Loucy (cell line): ENCODE data around the gene EIF1B.

Source experiments
- CTCF ChIP-seq: fragments of 200-600 bp; sonication (generic); conservative IDR thresholded peaks from 2 replicates; pipeline ENCODE4 v1.5.1; 2014; ENCODE audit warnings: mild to moderate bottlenecking, antibody characterized with exemption, low read length
- EZH2phosphoT487 ChIP-seq: fragments of 200-600 bp; IDR thresholded peaks from 2 replicates; pipeline ENCODE4 v1.6.1; 2018; ENCODE audit warnings: antibody characterized with exemption, mild to moderate bottlenecking, moderate library complexity, borderline replicate concordance

- TF ChIP-seq CTCF = no peak
- TF ChIP-seq EZH2phosphoT487 = no peak
Measured at GRCh38 chr3:40262331-40262730, 47.2 kb upstream of the EIF1B start.
